ENCODE results near the gene CHD5.

CHD5 gene

GRCh38 chr1:6130036-6130435, 50.1 kb downstream of the CHD5 start:
- Histone ChIP-seq H4K8ac (ENCODE audit: low read depth, low read length) (no peak overlapping the region), H3K56ac (ENCODE audit: low read length) (no peak overlapping the region), H3K4me3 (ENCODE audit: low read length) (no peak overlapping the region), H3K4me1 (ENCODE audit: control insufficient read depth, low read depth, low read length) (peaks cover 2% of the 10 kb centered on the region), H4K5ac (ENCODE audit: low read length) (no peak overlapping the region), H3K27ac (ENCODE audit: low read depth, low read length) (no peak overlapping the region), H3K79me2 (ENCODE audit: control insufficient read depth, insufficient read depth, low read length) (no peaks in the 10 kb centered on the region), H3K4me2 (ENCODE audit: low read length) (no peak overlapping the region), H3K4ac (ENCODE audit: low read depth, low read length) (no peak overlapping the region), H3K36me3 (ENCODE audit: control insufficient read depth, insufficient read depth, low read length) (no peaks in the 10 kb centered on the region), H2BK5ac (ENCODE audit: low read length) (no peak overlapping the region), H3K18ac (ENCODE audit: low read length) (no peak overlapping the region), H2AK5ac (ENCODE audit: low read length) (no peak overlapping the region), H2BK120ac (ENCODE audit: low read depth, low read length) (no peak overlapping the region), H3K79me1 (ENCODE audit: low read length) (no peaks in the 10 kb centered on the region), H3K9ac (ENCODE audit: low read length) (no peak overlapping the region), H3K23ac (ENCODE audit: low read length) (no peak overlapping the region), H2BK15ac (replicated peaks; ENCODE audit: low read depth) (no peak overlapping the region), H3K27me3 (ENCODE audit: insufficient read depth, low read length, poor library complexity) (no peaks in the 10 kb centered on the region)
- no CpG with 5 or more reads among the region's 11 CpGs for WGBS (ENCODE audit: extremely low coverage, insufficient coverage, low lambda C conversion rate)
- DNase-seq: no peak

GRCh38 chr1:6129313-6129712, 50.8 kb downstream of the CHD5 start:
- Histone ChIP-seq H4K8ac (ENCODE audit: low read depth, low read length) (no peak overlapping the region), H2BK120ac (ENCODE audit: low read depth, low read length) (no peak overlapping the region), H3K4ac (ENCODE audit: low read depth, low read length) (no peak overlapping the region), H3K18ac (ENCODE audit: low read length) (no peak overlapping the region), H4K5ac (ENCODE audit: low read length) (no peak overlapping the region), H2BK5ac (ENCODE audit: low read length) (no peak overlapping the region), H3K27ac (ENCODE audit: low read depth, low read length) (no peak overlapping the region), H2AK5ac (ENCODE audit: low read length) (no peak overlapping the region), H3K9ac (ENCODE audit: low read length) (no peak overlapping the region), H3K4me3 (ENCODE audit: low read length) (no peak overlapping the region), H3K27me3 (ENCODE audit: insufficient read depth, low read length, poor library complexity) (no peaks in the 10 kb centered on the region), H3K56ac (ENCODE audit: low read length) (no peak overlapping the region), H2BK15ac (replicated peaks; ENCODE audit: low read depth) (no peak overlapping the region), H3K79me1 (ENCODE audit: low read length) (no peaks in the 10 kb centered on the region), H3K79me2 (ENCODE audit: control insufficient read depth, insufficient read depth, low read length) (no peaks in the 10 kb centered on the region), H3K36me3 (ENCODE audit: control insufficient read depth, insufficient read depth, low read length) (no peaks in the 10 kb centered on the region), H3K23ac (ENCODE audit: low read length) (no peak overlapping the region), H3K4me2 (ENCODE audit: low read length) (no peak overlapping the region), H3K4me1 (ENCODE audit: control insufficient read depth, low read depth, low read length) (peaks cover 2% of the 10 kb centered on the region)
- DNase-seq: no peak
- no CpG with 5 or more reads among the region's 9 CpGs for WGBS (ENCODE audit: extremely low coverage, insufficient coverage, low lambda C conversion rate)

- no CpG with 5 or more reads among the region's 34 CpGs for WGBS (ENCODE audit: extremely low coverage, insufficient coverage, low lambda C conversion rate)
- Histone ChIP-seq H3K27me3 (ENCODE audit: insufficient read depth, low read length, poor library complexity) (no peaks in the 10 kb centered on the region), H3K4ac (ENCODE audit: low read depth, low read length) (no peak overlapping the region), H3K79me2 (ENCODE audit: control insufficient read depth, insufficient read depth, low read length) (no peaks in the 10 kb centered on the region), H2BK5ac (ENCODE audit: low read length) (no peak overlapping the region), H3K27ac (ENCODE audit: low read depth, low read length) (no peak overlapping the region), H3K36me3 (ENCODE audit: control insufficient read depth, insufficient read depth, low read length) (no peaks in the 10 kb centered on the region), H3K56ac (ENCODE audit: low read length) (peak overlapping the region; percentile 56), H3K9ac (ENCODE audit: low read length) (no peak overlapping the region), H3K4me3 (ENCODE audit: low read length) (no peak overlapping the region), H2BK120ac (ENCODE audit: low read depth, low read length) (no peak overlapping the region), H3K4me1 (ENCODE audit: control insufficient read depth, low read depth, low read length) (peaks cover 2% of the 10 kb centered on the region), H4K5ac (ENCODE audit: low read length) (no peak overlapping the region), H4K8ac (ENCODE audit: low read depth, low read length) (no peak overlapping the region), H3K18ac (ENCODE audit: low read length) (no peak overlapping the region), H2AK5ac (ENCODE audit: low read length) (no peak overlapping the region), H3K23ac (ENCODE audit: low read length) (no peak overlapping the region), H3K79me1 (ENCODE audit: low read length) (no peaks in the 10 kb centered on the region), H3K4me2 (ENCODE audit: low read length) (no peak overlapping the region), H2BK15ac (replicated peaks; ENCODE audit: low read depth) (no peak overlapping the region)
- DNase-seq: no peak
Observed at GRCh38 chr1:6128276-6129081, 51.6 kb downstream of the CHD5 start.

GRCh38 chr1:6127587-6128163, 52.4 kb downstream of the CHD5 start:
- H3K9ac ChIP-seq (ENCODE audit: low read length): peak overlapping the region; percentile 55
- no peak overlapping the region for H2BK15ac ChIP-seq (replicated peaks; ENCODE audit: low read depth)
- no peak overlapping the region for H2BK120ac ChIP-seq (ENCODE audit: low read depth, low read length)
- no peak overlapping the region for H2AK5ac ChIP-seq (ENCODE audit: low read length)
- H3K4me1 ChIP-seq (ENCODE audit: control insufficient read depth, low read depth, low read length): peaks cover 2% of the 10 kb centered on the region
- no peak overlapping the region for H4K8ac ChIP-seq (ENCODE audit: low read depth, low read length)
- H4K5ac ChIP-seq (ENCODE audit: low read length): no peak overlapping the region
- no peaks in the 10 kb centered on the region for H3K27me3 ChIP-seq (ENCODE audit: insufficient read depth, low read length, poor library complexity)
- no peak overlapping the region for H3K23ac ChIP-seq (ENCODE audit: low read length)
- H3K4me3 ChIP-seq (ENCODE audit: low read length): no peak overlapping the region
- H3K79me2 ChIP-seq (ENCODE audit: control insufficient read depth, insufficient read depth, low read length): no peaks in the 10 kb centered on the region
- H3K4ac ChIP-seq (ENCODE audit: low read depth, low read length): no peak overlapping the region
- WGBS (ENCODE audit: extremely low coverage, insufficient coverage, low lambda C conversion rate): no CpG with 5 or more reads among the region's 41 CpGs
- no peak overlapping the region for H3K27ac ChIP-seq (ENCODE audit: low read depth, low read length)
- H3K36me3 ChIP-seq (ENCODE audit: control insufficient read depth, insufficient read depth, low read length): no peaks in the 10 kb centered on the region
- no peaks in the 10 kb centered on the region for H3K79me1 ChIP-seq (ENCODE audit: low read length)
- peak overlapping the region; percentile 85 for H3K56ac ChIP-seq (ENCODE audit: low read length)
- no peak overlapping the region for H2BK5ac ChIP-seq (ENCODE audit: low read length)
- peak overlapping the region; percentile 29 for H3K4me2 ChIP-seq (ENCODE audit: low read length)
- DNase-seq: peak; percentile 91
- H3K18ac ChIP-seq (ENCODE audit: low read length): no peak overlapping the region

GRCh38 chr1:6126521-6127067, 53.5 kb downstream of the CHD5 start:
- WGBS (ENCODE audit: extremely low coverage, insufficient coverage, low lambda C conversion rate): no CpG with 5 or more reads among the region's 16 CpGs
- Histone ChIP-seq H3K4me2 (ENCODE audit: low read length) (no peak overlapping the region), H2BK120ac (ENCODE audit: low read depth, low read length) (no peak overlapping the region), H3K18ac (ENCODE audit: low read length) (no peak overlapping the region), H3K4ac (ENCODE audit: low read depth, low read length) (no peak overlapping the region), H4K5ac (ENCODE audit: low read length) (no peak overlapping the region), H3K27me3 (ENCODE audit: insufficient read depth, low read length, poor library complexity) (no peaks in the 10 kb centered on the region), H4K8ac (ENCODE audit: low read depth, low read length) (no peak overlapping the region), H3K4me1 (ENCODE audit: control insufficient read depth, low read depth, low read length) (peaks cover 2% of the 10 kb centered on the region), H3K9ac (ENCODE audit: low read length) (no peak overlapping the region), H3K56ac (ENCODE audit: low read length) (no peak overlapping the region), H3K23ac (ENCODE audit: low read length) (no peak overlapping the region), H3K36me3 (ENCODE audit: control insufficient read depth, insufficient read depth, low read length) (no peaks in the 10 kb centered on the region), H3K4me3 (ENCODE audit: low read length) (no peak overlapping the region), H3K79me2 (ENCODE audit: control insufficient read depth, insufficient read depth, low read length) (no peaks in the 10 kb centered on the region), H2AK5ac (ENCODE audit: low read length) (no peak overlapping the region), H2BK15ac (replicated peaks; ENCODE audit: low read depth) (no peak overlapping the region), H2BK5ac (ENCODE audit: low read length) (no peak overlapping the region), H3K27ac (ENCODE audit: low read depth, low read length) (no peak overlapping the region), H3K79me1 (ENCODE audit: low read length) (no peaks in the 10 kb centered on the region)
- no peak for DNase-seq
